Suprapubic skin (tissue), 4 donors: ENCODE results near the gene FAM120AOS. TPM values are rescaled to one million over a fixed set of nuclear protein-coding genes. Genes with fewer than 3 reads are reported as not detected.

ENCODE experiments used
- DNase-seq, 2 donors: peaks; one replicate each; pipeline ENCODE4 v3.0.0-alpha.2; 2019; ENCODE audit warnings: low spot score in 2 of 2
- H3K27ac ChIP-seq: fragments of 200-600 bp; sonication (generic); one replicate; pipeline ENCODE4 v1.5.1; 2019
- H3K27me3 ChIP-seq: fragments of 200-600 bp; sonication (generic); one replicate; pipeline ENCODE4 v1.5.1; 2019
- H3K36me3 ChIP-seq: fragments of 200-600 bp; sonication (generic); one replicate; pipeline ENCODE4 v1.5.1; 2019
- H3K4me1 ChIP-seq: fragments of 200-600 bp; sonication (generic); one replicate; pipeline ENCODE4 v1.5.1; 2019
- H3K4me3 ChIP-seq: fragments of 200-600 bp; sonication (generic); one replicate; pipeline ENCODE4 v1.5.1; 2019; ENCODE audit warnings: mild to moderate bottlenecking
- H3K9me3 ChIP-seq: fragments of 200-600 bp; sonication (generic); one replicate; pipeline ENCODE4 v1.5.1; 2019
- CTCF ChIP-seq, 2 donors: fragments of 200-600 bp in 1 of 2; fragments of 450-650 bp in 1 of 2; sonication (generic) in 1 of 2; IDR thresholded peaks; one replicate each; pipeline ENCODE4 v1.5.1; 2016 to 2019; ENCODE audit warnings: antibody characterized with exemption in 2 of 2, mild to moderate bottlenecking in 1 of 2, moderate library complexity in 1 of 2
- EP300 ChIP-seq: sonication (generic); formaldehyde crosslinking; IDR thresholded peaks from one replicate; pipeline ENCODE4 v1.6.1; 2017; ENCODE audit warnings: antibody characterized with exemption
- POLR2A ChIP-seq, 2 donors: fragments of 450-650 bp; IDR thresholded peaks; one replicate each; pipeline ENCODE4 v1.6.1; 2017; ENCODE audit warnings: antibody characterized with exemption in 2 of 2, mild to moderate bottlenecking in 2 of 2, moderate library complexity in 2 of 2
- POLR2AphosphoS5 ChIP-seq, 3 donors: sonication (generic); formaldehyde crosslinking; IDR thresholded peaks; one replicate each; pipeline ENCODE4 v1.6.1; 2017; ENCODE audit warnings: antibody characterized with exemption in 3 of 3
- WGBS: methylation state at CpG from one replicate; pipeline ENCODE4 v1.1.5; 2018; 5-methylcytosine and 5-hydroxymethylcytosine counted together
- total RNA-seq, 4 donors: library from RNA; depleted of rRNA; stranded (reverse); fragments of >200 nt; gene quantifications; one replicate each; pipeline ENCODE4 v1.1.0, GENCODE V29; 2016

Gene FAM120AOS
- 10 to 100 TPM; 33.0 to 66.9 (median 34.2) TPM for total RNA-seq

GRCh38 chr9:93453047-93453914 is at the start of gene FAM120AOS:
Gene FAM120AOS (minus strand): TSS chr9:93453581. CDS start chr9:93452709, 872 bp downstream.
- TF ChIP-seq POLR2AphosphoS5 (IDR thresholded peaks at IDR 0.05), result peak in 2 of 3 donors; percentile 27 to 71
- peak in 1 of 2 donors; percentile 10 for TF ChIP-seq POLR2A (IDR thresholded peaks at IDR 0.05)
- no peak for TF ChIP-seq CTCF (IDR thresholded peaks at IDR 0.05)
- no peak for TF ChIP-seq EP300
- Histone ChIP-seq H3K4me3 (peak within 1 kb of the TSS; percentile 76), H3K36me3 (peaks cover 6% of the 10 kb centered on the region), H3K27me3 (no peaks in the 10 kb centered on the region), H3K27ac (peak within 1 kb of the TSS; percentile 95), H3K9me3 (no peaks in the 10 kb centered on the region), H3K4me1 (peaks cover 50% of the 10 kb centered on the region)
- peak; percentile 96 to 97 for DNase-seq
- WGBS, result 2% methylated on average over 27 of the region's 34 CpGs

GRCh38 chr9:93501406-93501805 is 48.0 kb upstream of the FAM120AOS start:
- Histone ChIP-seq H3K27me3 (no peaks in the 10 kb centered on the region), H3K4me1 (no peaks in the 10 kb centered on the region), H3K9me3 (no peaks in the 10 kb centered on the region), H3K27ac (no peak overlapping the region), H3K4me3 (peak overlapping the region; percentile 35), H3K36me3 (peaks cover 33% of the 10 kb centered on the region)
- 17% methylated on average over 4 of the region's 4 CpGs for WGBS
- no peak for TF ChIP-seq POLR2A (IDR thresholded peaks at IDR 0.05)
- no peak for TF ChIP-seq CTCF (IDR thresholded peaks at IDR 0.05)
- TF ChIP-seq POLR2AphosphoS5 (IDR thresholded peaks at IDR 0.05), result no peak
- no peak for TF ChIP-seq EP300
- no peak for DNase-seq

DNA sequence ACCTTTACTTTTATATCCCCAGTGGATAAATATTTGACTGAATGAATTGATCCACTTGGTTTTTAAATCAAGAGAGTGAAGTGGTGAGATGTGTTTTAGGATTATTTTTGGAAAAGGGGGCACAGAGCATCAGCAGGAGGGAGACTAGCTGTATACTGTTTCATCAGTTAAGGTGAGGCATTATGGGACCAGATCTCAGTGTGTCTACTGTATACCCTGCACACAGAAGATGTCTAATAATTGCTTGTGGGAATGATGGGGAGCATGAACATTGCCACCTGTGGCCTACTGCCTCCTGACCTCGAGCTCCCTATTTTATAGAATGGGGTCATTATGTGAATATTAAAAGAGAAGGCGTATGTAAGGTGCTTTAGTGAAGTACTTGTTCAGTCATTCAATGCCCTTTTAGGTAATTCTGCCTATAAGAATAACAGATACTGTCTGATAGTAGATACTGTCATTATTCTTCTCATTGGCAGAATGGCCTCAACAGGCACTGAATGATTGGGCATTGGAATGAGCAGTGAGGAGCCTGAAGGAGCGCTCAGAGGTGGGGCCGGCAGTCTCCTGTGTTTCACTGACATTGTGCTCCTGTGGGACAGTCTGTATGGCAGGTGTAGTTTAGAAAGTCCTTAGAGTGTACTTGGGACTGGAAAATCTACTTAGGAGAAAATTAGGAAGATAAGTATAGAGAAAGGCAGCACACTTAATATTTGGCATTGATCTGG is 47.4 kb upstream of the FAM120AOS start:
- no peak overlapping the region for H3K27ac ChIP-seq
- TF ChIP-seq POLR2AphosphoS5 (IDR thresholded peaks at IDR 0.05), result no peak
- no peak for TF ChIP-seq POLR2A (IDR thresholded peaks at IDR 0.05)
- TF ChIP-seq CTCF (IDR thresholded peaks at IDR 0.05), result no peak
- TF ChIP-seq EP300, result no peak
- H3K4me1 ChIP-seq, result no peaks in the 10 kb centered on the region
- no peak for DNase-seq
- H3K9me3 ChIP-seq, result no peaks in the 10 kb centered on the region
- H3K27me3 ChIP-seq, result no peaks in the 10 kb centered on the region
- peak overlapping the region; percentile 35 for H3K4me3 ChIP-seq
- peaks cover 33% of the 10 kb centered on the region for H3K36me3 ChIP-seq
- WGBS, result 78% methylated on average over 4 of the region's 4 CpGs

GRCh38 chr9:93496285-93496684 is 42.9 kb upstream of the FAM120AOS start:
- Histone ChIP-seq H3K27ac (no peak overlapping the region), H3K36me3 (peaks cover 54% of the 10 kb centered on the region), H3K4me3 (no peak overlapping the region), H3K4me1 (no peaks in the 10 kb centered on the region), H3K9me3 (no peaks in the 10 kb centered on the region), H3K27me3 (no peaks in the 10 kb centered on the region)
- TF ChIP-seq CTCF (IDR thresholded peaks at IDR 0.05) (no peak), EP300 (no peak), POLR2A (IDR thresholded peaks at IDR 0.05) (no peak), POLR2AphosphoS5 (IDR thresholded peaks at IDR 0.05) (no peak)
- DNase-seq, result no peak
- 14% methylated on average over 3 of the region's 3 CpGs for WGBS

GRCh38 chr9:93493949-93494348 is 40.6 kb upstream of the FAM120AOS start:
- H3K9me3 ChIP-seq, result no peaks in the 10 kb centered on the region
- TF ChIP-seq POLR2AphosphoS5 (IDR thresholded peaks at IDR 0.05) (no peak), POLR2A (IDR thresholded peaks at IDR 0.05) (no peak), EP300 (no peak), CTCF (IDR thresholded peaks at IDR 0.05) (no peak)
- H3K27ac ChIP-seq, result no peak overlapping the region
- no peak for DNase-seq
- no peaks in the 10 kb centered on the region for H3K27me3 ChIP-seq
- peaks cover 43% of the 10 kb centered on the region for H3K36me3 ChIP-seq
- whole genome bisulfite sequencing, result 95% methylated on average over 11 of the region's 12 CpGs
- H3K4me3 ChIP-seq, result no peak overlapping the region
- H3K4me1 ChIP-seq, result no peaks in the 10 kb centered on the region
